Ishikawa (cell line): ENCODE results near the gene FGF8.

Experiments
- CEBPB ChIP-seq: IDR thresholded peaks from 2 replicates; pipeline ENCODE4 v1.6.1; 2012
- CREB1 ChIP-seq: IDR thresholded peaks from 2 replicates; pipeline ENCODE4 v1.6.1; 2012; ENCODE audit warnings: low read depth
- EGR1 ChIP-seq: IDR thresholded peaks from 2 replicates; pipeline ENCODE4 v1.6.1; 2012
- EP300 ChIP-seq: IDR thresholded peaks from 2 replicates; pipeline ENCODE4 v1.6.1; 2012; ENCODE audit warnings: borderline replicate concordance
- FOXM1 ChIP-seq: IDR thresholded peaks from 2 replicates; pipeline ENCODE4 v1.6.1; 2012; ENCODE audit warnings: low read depth, borderline replicate concordance
- MAX ChIP-seq: IDR thresholded peaks from 2 replicates; pipeline ENCODE4 v1.6.1; 2012
- NFIC ChIP-seq: IDR thresholded peaks from 2 replicates; pipeline ENCODE4 v1.6.1; 2012
- RAD21 ChIP-seq: IDR thresholded peaks from 2 replicates; pipeline ENCODE4 v1.6.1; 2012; ENCODE audit warnings: low read depth
- REST ChIP-seq: IDR thresholded peaks from 2 replicates; pipeline ENCODE4 v1.6.1; 2012; ENCODE audit warnings: low read depth, mild to moderate bottlenecking
- TAF1 ChIP-seq: IDR thresholded peaks from 2 replicates; pipeline ENCODE4 v1.6.1; 2012; ENCODE audit warnings: low read depth, mild to moderate bottlenecking
- TCF12 ChIP-seq: IDR thresholded peaks from 2 replicates; pipeline ENCODE4 v1.6.1; 2012; ENCODE audit warnings: low read depth
- TEAD4 ChIP-seq: IDR thresholded peaks from 2 replicates; pipeline ENCODE4 v1.6.1; 2012
- USF1 ChIP-seq: IDR thresholded peaks from 2 replicates; pipeline ENCODE4 v1.6.1; 2012
- YY1 ChIP-seq: IDR thresholded peaks from 2 replicates; pipeline ENCODE4 v1.6.1; 2012; ENCODE audit warnings: low read depth
- ZBTB7A ChIP-seq: IDR thresholded peaks from 2 replicates; pipeline ENCODE4 v1.6.1; 2012; ENCODE audit warnings: low read depth

Gene FGF8

GRCh38 chr10:101782811-101783735 lies 7.2 kb upstream of the FGF8 start, which contains the start of gene NPM3:
NPM3 (minus strand) TSS chr10:101783446; CDS start chr10:101783390, 56 bp downstream.
- TF ChIP-seq TCF12 = peak; percentile 75; the same call in 1 of the 2 replicates
- no peak for TF ChIP-seq EP300
- TF ChIP-seq CEBPB = no peak
- peak; percentile 83 for TF ChIP-seq USF1
- no peak for TF ChIP-seq RAD21
- peak; percentile 85; the same call in 1 of the 2 replicates for TF ChIP-seq EGR1
- TF ChIP-seq TEAD4 = peak; percentile 36
- TF ChIP-seq REST = no peak
- TF ChIP-seq NFIC = no peak; the same call in 1 of the 2 replicates
- TF ChIP-seq FOXM1 = no peak; the same call in 1 of the 2 replicates
- peak; percentile 74 for TF ChIP-seq MAX
- TF ChIP-seq CREB1 = peak; percentile 90
- TF ChIP-seq TAF1 = peak; percentile 95
- TF ChIP-seq ZBTB7A = peak; percentile 92
- peak; percentile 96 for TF ChIP-seq YY1

GRCh38 chr10:101781984-101782810 lies 6.3 kb upstream of the FGF8 start:
- TF ChIP-seq EGR1 (no peak), CEBPB (no peak), ZBTB7A (no peak), TAF1 (no peak), EP300 (no peak), CREB1 (no peak), FOXM1 (no peak), USF1 (no peak), TEAD4 (no peak), TCF12 (no peak), YY1 (no peak), REST (no peak), NFIC (no peak), MAX (no peak)

GRCh38 chr10:101781655-101781983 lies 5.7 kb upstream of the FGF8 start:
- TF ChIP-seq TCF12 (no peak), ZBTB7A (no peak), CEBPB (no peak), RAD21 (no peak), USF1 (no peak), REST (no peak), NFIC (no peak), EGR1 (no peak), YY1 (no peak), TAF1 (no peak), FOXM1 (no peak), TEAD4 (no peak), CREB1 (no peak), MAX (no peak), EP300 (no peak)
